HepG2 (cell line): ENCODE measurements around the gene PDIA5. TPM values are rescaled to one million over a fixed set of nuclear protein-coding genes. Genes with fewer than 3 reads are reported as not detected.

Source experiments
- ATAC-seq: fragments of 200-7000 bp; cut with Tn5 transposase; 3 replicates; pipeline ENCODE4 v1.9.1; 2020; ENCODE audit warnings: mild to moderate bottlenecking, moderate library complexity
- BruUV-seq: library from RNA; stranded (reverse); fragments of 400-500 nt; replicated peaks from 2 replicates; lab custom pipeline; 2021; lab: Mats Ljungman, UMichigan
- CTCF ChIA-PET: fragments of 300-600 bp; formaldehyde crosslinking; extraction: SDS; loops from one replicate; lab custom pipeline; 2021; ENCODE audit warnings: low total read pairs, inconsistent platforms, low intra/inter-chr PET ratio; lab: Yijun Ruan, JAX
- POLR2A ChIA-PET: fragments of 350-600 bp; sonication (Branson Sonifier 250); formaldehyde crosslinking; loops from one replicate; lab custom pipeline; 2020; ENCODE audit warnings: antibody characterized with exemption, inconsistent platforms; lab: Yijun Ruan, JAX
- DNase-seq: peaks from one replicate; pipeline ENCODE4 v3.0.0-alpha.2; 2015; ENCODE audit warnings: low spot score
- FAIRE-seq: peaks from 3 replicates; lab custom pipeline; 2011; peaks lifted over from hg19 to GRCh38; lab: Jason Lieb, UNC
- H2AFZ ChIP-seq: one replicate; pipeline ENCODE4 v1.6.1; 2011; ENCODE audit warnings: low read length, inconsistent platforms
- H3K27ac ChIP-seq: fragments of 300-600 bp; 3 replicates; pipeline ENCODE4 v1.8.0; 2011; ENCODE audit warnings: mixed run types, mild to moderate bottlenecking, mixed read lengths, low read length, inconsistent platforms; ENCODE audit not compliant: insufficient read depth; ENCODE audit errors: extremely low read length
- H3K27me3 ChIP-seq, 2 experiments: fragments of 200-600 bp in 1 of 2; 2 replicates in 1 of 2; 3 replicates in 1 of 2; pipeline versions ENCODE4 v1.6.0 to v1.8.0; 2011; ENCODE audit warnings: low read length in 2 of 2, mild to moderate bottlenecking in 2 of 2, moderate library complexity in 2 of 2, inconsistent platforms in 1 of 2; ENCODE audit not compliant: insufficient read depth in 2 of 2, control insufficient read depth in 1 of 2
- H3K36me3 ChIP-seq, 2 experiments: fragments of 200-600 bp in 1 of 2; replicated peaks in 1 of 2; 2 replicates in 1 of 2; 3 replicates in 1 of 2; pipeline versions ENCODE4 v1.5.1 to v1.8.0; 2011; ENCODE audit warnings: low read length in 2 of 2, inconsistent platforms in 1 of 2; ENCODE audit not compliant: insufficient read depth in 2 of 2, control insufficient read depth in 1 of 2
- H3K4me1 ChIP-seq: 2 replicates; pipeline ENCODE4 v1.5.1; 2012; ENCODE audit warnings: low read length, inconsistent platforms; ENCODE audit not compliant: insufficient read depth
- H3K4me2 ChIP-seq: 2 replicates; pipeline ENCODE4 v1.6.0; 2011; ENCODE audit warnings: low read depth, low read length, inconsistent platforms
- H3K4me3 ChIP-seq, 3 experiments: fragments of 200-600 bp in 1 of 3; sonication (generic), shearing (Covaris generic) in 1 of 3; replicated peaks in 1 of 3; 2 replicates each; pipeline ENCODE4 v1.5.1; 2011 to 2016; ENCODE audit warnings: low read length in 3 of 3, inconsistent platforms in 2 of 3, low read depth in 2 of 3, mild to moderate bottlenecking in 2 of 3, control low read depth in 1 of 3, mixed read lengths in 1 of 3; ENCODE audit not compliant: insufficient read depth in 1 of 3
- H3K79me2 ChIP-seq: one replicate; pipeline ENCODE4 v1.6.1; 2011; ENCODE audit warnings: low read length, inconsistent platforms; ENCODE audit not compliant: insufficient read depth
- H3K9ac ChIP-seq: 2 replicates; pipeline ENCODE4 v1.6.0; 2011; ENCODE audit warnings: mild to moderate bottlenecking, low read depth, low read length, inconsistent platforms; ENCODE audit not compliant: insufficient read depth
- H3K9me3 ChIP-seq: 2 replicates; pipeline ENCODE4 v1.5.1; 2012; ENCODE audit warnings: mild to moderate bottlenecking, low read length
- H4K20me1 ChIP-seq: 2 replicates; pipeline ENCODE4 v1.6.0; 2011; ENCODE audit warnings: inconsistent platforms, mild to moderate bottlenecking, low read length, moderate library complexity; ENCODE audit not compliant: insufficient read depth
- CENPX ChIP-seq: sonication (generic); formaldehyde crosslinking; IDR thresholded peaks from 2 replicates; pipeline ENCODE4 v1.9.0; 2021; ENCODE audit warnings: mild to moderate bottlenecking, missing genetic modification reagents, moderate library complexity
- EED ChIP-seq: sonication (generic); formaldehyde crosslinking; IDR thresholded peaks from 2 replicates; pipeline ENCODE4 v1.5.0; 2020; ENCODE audit warnings: mild to moderate bottlenecking, missing genetic modification reagents
- IRF2 ChIP-seq: IDR thresholded peaks from 2 replicates; pipeline ENCODE4 v1.6.1; 2018; ENCODE audit warnings: missing genetic modification reagents, missing compliant biosample characterization
- MED13 ChIP-seq: sonication (generic); formaldehyde crosslinking; IDR thresholded peaks from 2 replicates; pipeline ENCODE4 v1.5.0; 2020; ENCODE audit warnings: missing genetic modification reagents
- PAWR ChIP-seq: sonication (generic); formaldehyde crosslinking; IDR thresholded peaks from 2 replicates; pipeline ENCODE4 v1.4.0; 2020; ENCODE audit warnings: missing genetic modification reagents, mild to moderate bottlenecking, borderline replicate concordance
- ZFP36L1 ChIP-seq: sonication (generic); formaldehyde crosslinking; IDR thresholded peaks from 2 replicates; pipeline ENCODE4 v1.8.0; 2022; ENCODE audit warnings: mild to moderate bottlenecking, missing genetic modification reagents, moderate library complexity
- ZFP37 ChIP-seq: sonication (generic); formaldehyde crosslinking; IDR thresholded peaks from 2 replicates; pipeline ENCODE4 v1.4.0; 2020; ENCODE audit warnings: missing genetic modification reagents, borderline replicate concordance
- ZMYM4 ChIP-seq: sonication (generic); formaldehyde crosslinking; IDR thresholded peaks from 2 replicates; pipeline ENCODE4 v1.8.1; 2023; ENCODE audit warnings: mild to moderate bottlenecking, missing genetic modification reagents
- WGBS: methylation state at CpG from one replicate; pipeline ENCODE4 v1.1.6; 2017; ENCODE audit warnings: low lambda C conversion rate; 5-methylcytosine and 5-hydroxymethylcytosine counted together
- in situ Hi-C: cut with HindIII; loops from 2 replicates; pipeline ENCODE4 v1.10.0; 2017; ENCODE audit warnings: low pct_unique_long_range_greater_than_20kb; ENCODE audit not compliant: extremely low pct_ligation_motif_present
- intact Hi-C: fragments of 100-400 bp; cut with micrococcal nuclease; formaldehyde crosslinking; loops from one replicate; pipeline ENCODE4 v1.10.0; 2022; ENCODE audit not compliant: unreplicated experiment
- polyA plus RNA-seq, 8 experiments: library from polyadenylated mRNA; depleted of rRNA in 3 of 8; stranded (reverse) in 7 of 8; unstranded in 1 of 8; fragments of >200 nt; fragmentation: Illumina TruSeq in 4 of 8; extraction: Trizol in 4 of 8; gene quantifications; 2 replicates each; pipeline versions ENCODE4 v1.2.1 to v1.2.3, GENCODE V29; 2011 to 2016; ENCODE audit warnings: low read depth in 4 of 8, missing spikeins in 1 of 8, mixed read lengths in 1 of 8; ENCODE audit not compliant: insufficient read depth in 1 of 8
- total RNA-seq, 5 experiments: library from RNA; depleted of rRNA; stranded (reverse); fragments of >200 nt; fragmentation: Illumina TruSeq; extraction: Trizol; gene quantifications; 2 replicates each; pipeline ENCODE4 v1.2.3, GENCODE V29; 2016; ENCODE audit warnings: low read depth in 1 of 5
- TF ChIP-seq, protein P1 (sequence below): sonication (generic); formaldehyde crosslinking; IDR thresholded peaks from 2 replicates; pipeline ENCODE4 v1.5.0; 2020; ENCODE audit warnings: mild to moderate bottlenecking, missing genetic modification reagents
- TF ChIP-seq, protein P2 (sequence below): sonication (generic); formaldehyde crosslinking; IDR thresholded peaks from 2 replicates; pipeline ENCODE4 v1.8.0; 2023; ENCODE audit warnings: mild to moderate bottlenecking, missing genetic modification reagents
- TF ChIP-seq, protein P3 (sequence below): sonication (generic); formaldehyde crosslinking; IDR thresholded peaks from 2 replicates; pipeline ENCODE4 v1.4.0; 2020; ENCODE audit warnings: missing genetic modification reagents

Gene PDIA5
- total and polyA plus RNA-seq, 2 of the 13 experiments (the other 11 are each of a cell fraction or from before 2014, with no cell fraction given), result 51.3 to 74.3 TPM

DNA sequence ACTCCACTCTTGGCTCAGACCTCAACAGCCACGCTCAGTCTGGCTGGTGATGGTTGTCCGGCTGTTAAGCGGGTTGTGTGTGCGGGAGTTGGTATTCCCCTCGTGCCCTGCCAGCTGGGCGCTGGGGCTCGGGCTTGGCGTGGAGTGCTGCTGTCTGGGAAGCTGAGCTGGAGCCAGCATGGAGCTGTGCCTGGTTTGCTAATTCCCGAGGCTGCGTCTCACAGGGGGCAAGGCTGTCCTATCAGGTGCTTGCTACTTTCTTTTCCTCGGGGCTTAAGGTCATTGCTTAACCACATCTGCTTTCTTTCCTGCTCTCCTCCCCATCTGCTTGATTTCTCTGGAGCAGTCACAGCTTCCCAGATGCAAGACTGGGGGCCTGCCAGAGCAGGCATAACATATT, 29.9 kb downstream of the PDIA5 start:
- Histone ChIP-seq H2AFZ (no peak overlapping the region), H3K36me3 (peaks cover 35 to 91% of the 10 kb centered on the region in 2 experiments; a peak in 4 of 5 replicates), H3K27me3 (no peaks in the 10 kb centered on the region), H3K4me2 (no peak overlapping the region), H4K20me1 (peaks cover 11% of the 10 kb centered on the region; the same call in 1 of the 2 replicates), H3K27ac (no peak overlapping the region), H3K9ac (no peak overlapping the region), H3K4me1 (no peaks in the 10 kb centered on the region), H3K9me3 (no peaks in the 10 kb centered on the region), H3K4me3 (no peak overlapping the region), H3K79me2 (peaks cover 9% of the 10 kb centered on the region)
- TF ChIP-seq IRF2 (CRISPR knock-in tag), result no peak
- no peak for TF ChIP-seq ZFP36L1
- TF ChIP-seq MED13, result no peak
- TF ChIP-seq, protein P1, sequence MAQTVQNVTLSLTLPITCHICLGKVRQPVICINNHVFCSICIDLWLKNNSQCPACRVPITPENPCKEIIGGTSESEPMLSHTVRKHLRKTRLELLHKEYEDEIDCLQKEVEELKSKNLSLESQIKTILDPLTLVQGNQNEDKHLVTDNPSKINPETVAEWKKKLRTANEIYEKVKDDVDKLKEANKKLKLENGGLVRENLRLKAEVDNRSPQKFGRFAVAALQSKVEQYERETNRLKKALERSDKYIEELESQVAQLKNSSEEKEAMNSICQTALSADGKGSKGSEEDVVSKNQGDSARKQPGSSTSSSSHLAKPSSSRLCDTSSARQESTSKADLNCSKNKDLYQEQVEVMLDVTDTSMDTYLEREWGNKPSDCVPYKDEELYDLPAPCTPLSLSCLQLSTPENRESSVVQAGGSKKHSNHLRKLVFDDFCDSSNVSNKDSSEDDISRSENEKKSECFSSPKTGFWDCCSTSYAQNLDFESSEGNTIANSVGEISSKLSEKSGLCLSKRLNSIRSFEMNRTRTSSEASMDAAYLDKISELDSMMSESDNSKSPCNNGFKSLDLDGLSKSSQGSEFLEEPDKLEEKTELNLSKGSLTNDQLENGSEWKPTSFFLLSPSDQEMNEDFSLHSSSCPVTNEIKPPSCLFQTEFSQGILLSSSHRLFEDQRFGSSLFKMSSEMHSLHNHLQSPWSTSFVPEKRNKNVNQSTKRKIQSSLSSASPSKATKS (CRISPR knock-in tag), result no peak
- TF ChIP-seq, protein P2, sequence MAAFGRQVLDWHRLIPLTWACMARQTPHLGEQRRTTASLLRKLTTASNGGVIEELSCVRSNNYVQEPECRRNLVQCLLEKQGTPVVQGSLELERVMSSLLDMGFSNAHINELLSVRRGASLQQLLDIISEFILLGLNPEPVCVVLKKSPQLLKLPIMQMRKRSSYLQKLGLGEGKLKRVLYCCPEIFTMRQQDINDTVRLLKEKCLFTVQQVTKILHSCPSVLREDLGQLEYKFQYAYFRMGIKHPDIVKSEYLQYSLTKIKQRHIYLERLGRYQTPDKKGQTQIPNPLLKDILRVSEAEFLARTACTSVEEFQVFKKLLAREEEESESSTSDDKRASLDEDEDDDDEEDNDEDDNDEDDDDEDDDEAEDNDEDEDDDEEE, result no peak
- TF ChIP-seq, protein P3, sequence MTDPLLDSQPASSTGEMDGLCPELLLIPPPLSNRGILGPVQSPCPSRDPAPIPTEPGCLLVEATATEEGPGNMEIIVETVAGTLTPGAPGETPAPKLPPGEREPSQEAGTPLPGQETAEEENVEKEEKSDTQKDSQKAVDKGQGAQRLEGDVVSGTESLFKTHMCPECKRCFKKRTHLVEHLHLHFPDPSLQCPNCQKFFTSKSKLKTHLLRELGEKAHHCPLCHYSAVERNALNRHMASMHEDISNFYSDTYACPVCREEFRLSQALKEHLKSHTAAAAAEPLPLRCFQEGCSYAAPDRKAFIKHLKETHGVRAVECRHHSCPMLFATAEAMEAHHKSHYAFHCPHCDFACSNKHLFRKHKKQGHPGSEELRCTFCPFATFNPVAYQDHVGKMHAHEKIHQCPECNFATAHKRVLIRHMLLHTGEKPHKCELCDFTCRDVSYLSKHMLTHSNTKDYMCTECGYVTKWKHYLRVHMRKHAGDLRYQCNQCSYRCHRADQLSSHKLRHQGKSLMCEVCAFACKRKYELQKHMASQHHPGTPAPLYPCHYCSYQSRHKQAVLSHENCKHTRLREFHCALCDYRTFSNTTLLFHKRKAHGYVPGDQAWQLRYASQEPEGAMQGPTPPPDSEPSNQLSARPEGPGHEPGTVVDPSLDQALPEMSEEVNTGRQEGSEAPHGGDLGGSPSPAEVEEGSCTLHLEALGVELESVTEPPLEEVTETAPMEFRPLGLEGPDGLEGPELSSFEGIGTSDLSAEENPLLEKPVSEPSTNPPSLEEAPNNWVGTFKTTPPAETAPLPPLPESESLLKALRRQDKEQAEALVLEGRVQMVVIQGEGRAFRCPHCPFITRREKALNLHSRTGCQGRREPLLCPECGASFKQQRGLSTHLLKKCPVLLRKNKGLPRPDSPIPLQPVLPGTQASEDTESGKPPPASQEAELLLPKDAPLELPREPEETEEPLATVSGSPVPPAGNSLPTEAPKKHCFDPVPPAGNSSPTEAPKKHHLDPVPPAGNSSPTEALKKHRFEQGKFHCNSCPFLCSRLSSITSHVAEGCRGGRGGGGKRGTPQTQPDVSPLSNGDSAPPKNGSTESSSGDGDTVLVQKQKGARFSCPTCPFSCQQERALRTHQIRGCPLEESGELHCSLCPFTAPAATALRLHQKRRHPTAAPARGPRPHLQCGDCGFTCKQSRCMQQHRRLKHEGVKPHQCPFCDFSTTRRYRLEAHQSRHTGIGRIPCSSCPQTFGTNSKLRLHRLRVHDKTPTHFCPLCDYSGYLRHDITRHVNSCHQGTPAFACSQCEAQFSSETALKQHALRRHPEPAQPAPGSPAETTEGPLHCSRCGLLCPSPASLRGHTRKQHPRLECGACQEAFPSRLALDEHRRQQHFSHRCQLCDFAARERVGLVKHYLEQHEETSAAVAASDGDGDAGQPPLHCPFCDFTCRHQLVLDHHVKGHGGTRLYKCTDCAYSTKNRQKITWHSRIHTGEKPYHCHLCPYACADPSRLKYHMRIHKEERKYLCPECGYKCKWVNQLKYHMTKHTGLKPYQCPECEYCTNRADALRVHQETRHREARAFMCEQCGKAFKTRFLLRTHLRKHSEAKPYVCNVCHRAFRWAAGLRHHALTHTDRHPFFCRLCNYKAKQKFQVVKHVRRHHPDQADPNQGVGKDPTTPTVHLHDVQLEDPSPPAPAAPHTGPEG (CRISPR knock-in tag), result no peak
- TF ChIP-seq PAWR (CRISPR knock-in tag), result no peak
- no peak for TF ChIP-seq ZFP37
- TF ChIP-seq ZMYM4 (CRISPR knock-in tag), result no peak
- no peak for TF ChIP-seq EED (CRISPR knock-in tag)
- no peak for TF ChIP-seq CENPX (CRISPR knock-in tag)
- FAIRE-seq (no peak), ATAC-seq (no peak), DNase-seq (no peak)
- WGBS, result 98% methylated on average over 9 of the region's 11 CpGs
- in situ Hi-C loops, result no loop called here
- intact Hi-C loops, result no loop called here
- CTCF ChIA-PET, result no interaction called here
- BruUV-seq, result no TSS peak
- POLR2A ChIA-PET, result no interaction called here
